ENCODE data around the gene C17orf75.
A peak's percentile ranks its signal among the peaks of the same experiment; 100 is the strongest.
"Not testable (repeated sequence)": the region's sequence is repeated elsewhere in the genome, so short reads cannot be mapped to it uniquely, and the experiment has no call there.

The C17orf75 gene, protein sequence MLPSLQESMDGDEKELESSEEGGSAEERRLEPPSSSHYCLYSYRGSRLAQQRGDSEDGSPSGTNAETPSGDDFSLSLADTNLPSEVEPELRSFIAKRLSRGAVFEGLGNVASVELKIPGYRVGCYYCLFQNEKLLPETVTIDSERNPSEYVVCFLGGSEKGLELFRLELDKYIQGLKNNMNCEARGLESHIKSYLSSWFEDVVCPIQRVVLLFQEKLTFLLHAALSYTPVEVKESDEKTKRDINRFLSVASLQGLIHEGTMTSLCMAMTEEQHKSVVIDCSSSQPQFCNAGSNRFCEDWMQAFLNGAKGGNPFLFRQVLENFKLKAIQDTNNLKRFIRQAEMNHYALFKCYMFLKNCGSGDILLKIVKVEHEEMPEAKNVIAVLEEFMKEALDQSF

DNA sequence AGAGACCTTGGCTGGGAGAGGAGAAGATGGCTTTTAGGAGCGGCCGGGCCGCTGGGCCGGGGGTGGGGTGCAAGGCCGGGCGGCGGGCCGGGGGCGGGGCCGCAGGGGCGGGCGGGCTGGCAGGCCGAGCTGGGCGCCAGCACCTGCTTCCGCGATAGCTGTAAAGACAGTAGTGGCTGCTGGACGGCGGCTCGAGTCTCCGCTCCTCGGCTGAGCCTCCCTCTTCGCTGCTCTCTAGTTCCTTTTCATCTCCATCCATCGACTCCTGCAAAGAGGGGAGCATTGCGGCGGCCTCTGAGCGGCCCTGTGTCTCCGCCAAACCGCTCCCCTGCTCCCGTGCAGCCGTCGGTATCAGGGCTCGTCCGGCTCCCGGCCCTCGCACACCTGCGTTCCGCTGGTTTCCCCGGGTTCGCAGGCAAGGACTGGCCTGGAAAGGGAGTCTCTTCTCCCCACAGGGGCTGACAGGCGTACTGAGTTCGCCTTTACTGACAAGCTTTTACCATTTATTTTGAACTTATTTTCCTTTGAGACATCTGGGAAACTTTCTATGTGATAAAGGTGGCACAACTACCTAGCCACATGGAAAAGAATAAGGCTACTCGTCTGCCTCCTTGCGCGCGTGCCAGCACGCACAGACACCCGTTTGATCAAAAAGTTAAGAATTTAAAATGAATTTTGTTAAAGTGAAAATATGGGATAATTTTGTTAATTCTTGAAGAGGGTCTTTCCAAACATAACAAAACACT, at the start of gene C17orf75:
TSS of gene C17orf75 (minus strand) at position 317 of the 746 bp plus-strand sequence. CDS start at position 283, 34 bp downstream.
- Histone ChIP-seq H3K4me2 (peak within 1 kb of the TSS; percentile 94), H3K4me3 (IDR thresholded peaks at IDR 0.05; ENCODE audit: insufficient read depth, low read depth, low read length) (no peak within 1 kb of the TSS), H3K4me1 (ENCODE audit: low read depth, poor library complexity, severe bottlenecking) (peaks cover 12% of the 10 kb centered on the region), H3K79me2 (ENCODE audit: insufficient read depth, low read depth) (0 out of 2 replicates have a peak, but pooled peaks cover 5% of the 10 kb centered on the region), H3K27me3 (ENCODE audit: insufficient read depth, low read depth) (no peaks in the 10 kb centered on the region), H3K9ac (peak within 1 kb of the TSS; percentile 83), H3K36me3 (ENCODE audit: insufficient read depth) (no peaks in the 10 kb centered on the region), H2AFZ (ENCODE audit: low read depth) (peak within 1 kb of the TSS; percentile 93), H4K20me1 (ENCODE audit: insufficient read depth) (no peaks in the 10 kb centered on the region), H3K27ac (peak within 1 kb of the TSS; percentile 78)
- no peak for TF ChIP-seq CTCF (conservative IDR thresholded peaks at IDR 0.05; ENCODE audit: low read depth, low read length)

DNA sequence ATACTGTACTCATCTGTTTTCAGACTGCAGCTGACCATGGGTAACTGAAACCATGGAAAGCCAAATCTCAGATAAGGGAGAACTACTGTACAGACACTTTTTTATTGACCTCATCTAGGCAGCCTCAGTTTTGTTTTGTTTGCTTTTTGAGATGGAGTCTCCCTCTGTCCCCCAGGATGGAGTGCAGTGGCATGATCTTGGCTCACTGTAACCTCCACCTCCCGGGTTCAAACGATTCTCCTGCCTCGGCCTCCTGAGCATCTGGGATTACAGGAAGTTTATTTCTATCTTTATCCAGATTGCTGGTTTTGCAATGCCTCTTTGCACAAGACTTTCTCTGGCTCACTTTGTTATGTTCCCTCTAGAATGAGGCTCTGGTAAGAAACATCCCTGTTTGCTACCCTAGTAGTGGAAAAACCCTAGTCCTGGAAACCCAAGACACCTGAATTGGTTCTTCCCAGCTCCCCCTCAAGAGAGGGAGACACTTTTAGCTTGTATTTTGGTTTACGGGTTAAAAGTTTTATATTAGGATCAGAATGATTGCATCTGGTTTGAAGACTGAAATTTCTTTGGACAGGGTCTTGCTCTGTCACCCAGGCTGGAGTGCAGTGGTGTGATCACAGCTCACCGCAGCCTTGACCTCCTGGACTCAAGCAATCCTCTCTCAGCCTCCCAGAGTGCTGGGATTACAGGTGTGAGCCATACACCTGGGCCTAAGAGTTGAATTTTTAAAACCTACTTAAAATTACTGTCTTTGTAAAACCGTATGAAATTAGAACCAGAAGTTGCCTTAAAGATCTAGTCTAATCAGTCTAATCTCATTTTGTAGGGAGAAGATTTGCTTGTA, 46.9 kb upstream of the C17orf75 start:
- Histone ChIP-seq H2AFZ (ENCODE audit: low read depth) (no peak overlapping the region), H3K27ac (no peak overlapping the region), H3K27me3 (ENCODE audit: insufficient read depth, low read depth) (no peaks in the 10 kb centered on the region), H3K36me3 (ENCODE audit: insufficient read depth) (no peaks in the 10 kb centered on the region), H3K4me1 (ENCODE audit: low read depth, poor library complexity, severe bottlenecking) (no peaks in the 10 kb centered on the region), H3K9ac (no peak overlapping the region), H3K4me2 (no peak overlapping the region), H3K4me3 (IDR thresholded peaks at IDR 0.05; ENCODE audit: insufficient read depth, low read depth, low read length) (no peak overlapping the region), H3K79me2 (ENCODE audit: insufficient read depth, low read depth) (no peaks in the 10 kb centered on the region), H4K20me1 (ENCODE audit: insufficient read depth) (no peaks in the 10 kb centered on the region)
- no peak for TF ChIP-seq CTCF (conservative IDR thresholded peaks at IDR 0.05; ENCODE audit: low read depth, low read length)

DNA sequence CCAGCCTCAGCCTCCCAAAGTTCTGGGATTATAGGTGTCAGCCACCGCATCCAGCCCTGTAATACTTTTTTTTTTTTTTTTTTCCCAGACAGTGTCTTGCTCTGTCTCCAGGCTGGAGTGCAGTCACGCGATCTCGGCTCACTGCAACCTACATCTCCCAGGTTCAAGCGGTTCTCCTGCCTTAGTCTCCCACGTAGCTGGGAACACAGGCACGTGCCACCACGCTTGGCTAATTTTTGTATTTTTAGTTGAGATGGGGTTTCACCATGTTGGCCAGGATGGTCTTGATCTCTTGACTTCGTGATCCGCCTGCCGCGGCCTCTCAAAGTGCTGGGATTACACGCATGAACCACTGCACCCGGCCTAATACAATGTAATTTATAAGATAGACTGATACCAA, 46.2 kb upstream of the C17orf75 start:
- not testable (repeated sequence) for H3K4me2 ChIP-seq; H3K9ac ChIP-seq; H3K27ac ChIP-seq; H3K27me3 ChIP-seq (ENCODE audit: insufficient read depth, low read depth); H3K36me3 ChIP-seq (ENCODE audit: insufficient read depth); H2AFZ ChIP-seq (ENCODE audit: low read depth); H3K4me3 ChIP-seq (IDR thresholded peaks at IDR 0.05; ENCODE audit: insufficient read depth, low read depth, low read length); H4K20me1 ChIP-seq (ENCODE audit: insufficient read depth); H3K4me1 ChIP-seq (ENCODE audit: low read depth, poor library complexity, severe bottlenecking); H3K79me2 ChIP-seq (ENCODE audit: insufficient read depth, low read depth)

- no peaks in the 10 kb centered on the region for H3K79me2 ChIP-seq (ENCODE audit: insufficient read depth, low read depth)
- H3K9ac ChIP-seq = no peak overlapping the region
- H3K4me3 ChIP-seq (IDR thresholded peaks at IDR 0.05; ENCODE audit: insufficient read depth, low read depth, low read length) = no peak overlapping the region
- no peaks in the 10 kb centered on the region for H4K20me1 ChIP-seq (ENCODE audit: insufficient read depth)
- H2AFZ ChIP-seq (ENCODE audit: low read depth) = no peak overlapping the region
- H3K36me3 ChIP-seq (ENCODE audit: insufficient read depth) = no peaks in the 10 kb centered on the region
- no peaks in the 10 kb centered on the region for H3K4me1 ChIP-seq (ENCODE audit: low read depth, poor library complexity, severe bottlenecking)
- H3K4me2 ChIP-seq = no peak overlapping the region
- no peaks in the 10 kb centered on the region for H3K27me3 ChIP-seq (ENCODE audit: insufficient read depth, low read depth)
- H3K27ac ChIP-seq = no peak overlapping the region
- TF ChIP-seq CTCF (conservative IDR thresholded peaks at IDR 0.05; ENCODE audit: low read depth, low read length) = no peak
Measured at GRCh38 chr17:32386844-32387243, 44.9 kb upstream of the C17orf75 start.

Measured in KMS-11 (cell line).